Suprapubic skin (tissue), 4 donors: ENCODE results near the gene ROR2. TPM values are rescaled to one million over a fixed set of nuclear protein-coding genes. Genes with fewer than 3 reads are reported as not detected.
"Not testable (repeated sequence)": the region's sequence is repeated elsewhere in the genome, so short reads cannot be mapped to it uniquely, and the experiment has no call there.

Experiments used
- DNase-seq, 2 donors: peaks; one replicate each; pipeline ENCODE4 v3.0.0-alpha.2; 2019; ENCODE audit warnings: low spot score in 2 of 2
- H3K27ac ChIP-seq: fragments of 200-600 bp; sonication (generic); one replicate; pipeline ENCODE4 v1.5.1; 2019
- H3K27me3 ChIP-seq: fragments of 200-600 bp; sonication (generic); one replicate; pipeline ENCODE4 v1.5.1; 2019
- H3K36me3 ChIP-seq: fragments of 200-600 bp; sonication (generic); one replicate; pipeline ENCODE4 v1.5.1; 2019
- H3K4me1 ChIP-seq: fragments of 200-600 bp; sonication (generic); one replicate; pipeline ENCODE4 v1.5.1; 2019
- H3K4me3 ChIP-seq: fragments of 200-600 bp; sonication (generic); one replicate; pipeline ENCODE4 v1.5.1; 2019; ENCODE audit warnings: mild to moderate bottlenecking
- H3K9me3 ChIP-seq: fragments of 200-600 bp; sonication (generic); one replicate; pipeline ENCODE4 v1.5.1; 2019
- EP300 ChIP-seq: sonication (generic); formaldehyde crosslinking; IDR thresholded peaks from one replicate; pipeline ENCODE4 v1.6.1; 2017; ENCODE audit warnings: antibody characterized with exemption
- POLR2A ChIP-seq, 2 donors: fragments of 450-650 bp; IDR thresholded peaks; one replicate each; pipeline ENCODE4 v1.6.1; 2017; ENCODE audit warnings: antibody characterized with exemption in 2 of 2, mild to moderate bottlenecking in 2 of 2, moderate library complexity in 2 of 2
- POLR2AphosphoS5 ChIP-seq, 3 donors: sonication (generic); formaldehyde crosslinking; IDR thresholded peaks; one replicate each; pipeline ENCODE4 v1.6.1; 2017; ENCODE audit warnings: antibody characterized with exemption in 3 of 3
- WGBS: methylation state at CpG from one replicate; pipeline ENCODE4 v1.1.5; 2018; 5-methylcytosine and 5-hydroxymethylcytosine counted together
- total RNA-seq, 4 donors: library from RNA; depleted of rRNA; stranded (reverse); fragments of >200 nt; gene quantifications; one replicate each; pipeline ENCODE4 v1.1.0, GENCODE V29; 2016
- TF ChIP-seq, protein P1 (sequence below), 2 donors: fragments of 200-600 bp in 1 of 2; fragments of 450-650 bp in 1 of 2; sonication (generic) in 1 of 2; IDR thresholded peaks; one replicate each; pipeline ENCODE4 v1.5.1; 2016 to 2019; ENCODE audit warnings: antibody characterized with exemption in 2 of 2, mild to moderate bottlenecking in 1 of 2, moderate library complexity in 1 of 2

Gene ROR2
- total RNA-seq, 4 donors from 2014 or later = 3.3 to 7.3 (median 5.0) TPM

DNA sequence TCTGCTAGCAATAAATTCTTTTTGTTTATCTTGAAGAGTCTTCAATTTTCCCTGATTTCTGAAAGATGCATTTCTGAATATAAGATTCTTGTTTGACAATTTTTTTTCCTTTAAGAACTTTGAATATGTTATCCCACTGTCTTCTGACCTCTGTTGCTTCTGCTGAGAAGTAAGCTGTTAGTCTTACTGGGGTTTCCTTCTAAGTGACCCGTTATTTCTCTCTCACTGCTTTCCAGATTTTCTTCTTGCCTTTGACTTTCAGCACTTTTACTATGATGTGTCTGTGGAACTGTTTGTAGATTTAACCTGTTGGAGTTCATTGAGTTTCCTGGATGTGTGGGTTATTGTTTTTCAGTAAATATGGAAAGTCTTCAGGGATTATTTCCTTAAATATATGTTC lies 321.1 kb downstream of the ROR2 start:
- Histone ChIP-seq H3K36me3 (no peaks in the 10 kb centered on the region), H3K4me3 (no peak overlapping the region), H3K4me1 (no peaks in the 10 kb centered on the region), H3K9me3 (no peaks in the 10 kb centered on the region), H3K27me3 (peaks cover 1% of the 10 kb centered on the region), H3K27ac (no peak overlapping the region)
- DNase-seq = no peak
- 91% methylated on average over 1 of the region's 1 CpG for WGBS
- TF ChIP-seq POLR2A (IDR thresholded peaks at IDR 0.05) (no peak), POLR2AphosphoS5 (IDR thresholded peaks at IDR 0.05) (no peak), EP300 (no peak)
- TF ChIP-seq, protein P1, sequence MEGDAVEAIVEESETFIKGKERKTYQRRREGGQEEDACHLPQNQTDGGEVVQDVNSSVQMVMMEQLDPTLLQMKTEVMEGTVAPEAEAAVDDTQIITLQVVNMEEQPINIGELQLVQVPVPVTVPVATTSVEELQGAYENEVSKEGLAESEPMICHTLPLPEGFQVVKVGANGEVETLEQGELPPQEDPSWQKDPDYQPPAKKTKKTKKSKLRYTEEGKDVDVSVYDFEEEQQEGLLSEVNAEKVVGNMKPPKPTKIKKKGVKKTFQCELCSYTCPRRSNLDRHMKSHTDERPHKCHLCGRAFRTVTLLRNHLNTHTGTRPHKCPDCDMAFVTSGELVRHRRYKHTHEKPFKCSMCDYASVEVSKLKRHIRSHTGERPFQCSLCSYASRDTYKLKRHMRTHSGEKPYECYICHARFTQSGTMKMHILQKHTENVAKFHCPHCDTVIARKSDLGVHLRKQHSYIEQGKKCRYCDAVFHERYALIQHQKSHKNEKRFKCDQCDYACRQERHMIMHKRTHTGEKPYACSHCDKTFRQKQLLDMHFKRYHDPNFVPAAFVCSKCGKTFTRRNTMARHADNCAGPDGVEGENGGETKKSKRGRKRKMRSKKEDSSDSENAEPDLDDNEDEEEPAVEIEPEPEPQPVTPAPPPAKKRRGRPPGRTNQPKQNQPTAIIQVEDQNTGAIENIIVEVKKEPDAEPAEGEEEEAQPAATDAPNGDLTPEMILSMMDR (IDR thresholded peaks at IDR 0.05) = no peak

DNA sequence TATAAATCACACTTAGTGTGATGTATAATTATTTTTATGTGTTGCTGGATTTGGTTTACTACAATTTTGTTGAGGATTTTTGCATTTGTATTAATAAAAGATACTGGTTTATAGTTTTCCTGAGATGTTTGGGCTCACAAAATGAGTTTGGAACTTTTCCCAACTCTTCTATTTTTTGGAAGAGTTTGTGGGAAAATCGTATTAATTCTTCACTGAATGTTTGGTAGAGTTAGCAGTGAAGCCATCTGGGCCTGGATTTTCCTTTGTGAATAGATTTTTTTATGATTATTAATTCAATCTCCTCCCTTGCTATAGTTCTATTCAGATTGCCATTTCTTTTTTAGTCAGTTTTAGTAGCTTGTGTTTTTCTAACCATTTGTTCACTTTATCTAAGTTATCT lies 324.7 kb downstream of the ROR2 start:
- H3K4me1 ChIP-seq = no peaks in the 10 kb centered on the region
- WGBS = 29% methylated on average over 1 of the region's 1 CpG
- no peaks in the 10 kb centered on the region for H3K9me3 ChIP-seq
- H3K27ac ChIP-seq = no peak overlapping the region
- no peak overlapping the region for H3K4me3 ChIP-seq
- no peaks in the 10 kb centered on the region for H3K36me3 ChIP-seq
- TF ChIP-seq POLR2A (IDR thresholded peaks at IDR 0.05) (no peak), EP300 (no peak), POLR2AphosphoS5 (IDR thresholded peaks at IDR 0.05) (no peak)
- TF ChIP-seq, protein P1 (IDR thresholded peaks at IDR 0.05) = no peak
- H3K27me3 ChIP-seq = no peaks in the 10 kb centered on the region
- DNase-seq = no peak

DNA sequence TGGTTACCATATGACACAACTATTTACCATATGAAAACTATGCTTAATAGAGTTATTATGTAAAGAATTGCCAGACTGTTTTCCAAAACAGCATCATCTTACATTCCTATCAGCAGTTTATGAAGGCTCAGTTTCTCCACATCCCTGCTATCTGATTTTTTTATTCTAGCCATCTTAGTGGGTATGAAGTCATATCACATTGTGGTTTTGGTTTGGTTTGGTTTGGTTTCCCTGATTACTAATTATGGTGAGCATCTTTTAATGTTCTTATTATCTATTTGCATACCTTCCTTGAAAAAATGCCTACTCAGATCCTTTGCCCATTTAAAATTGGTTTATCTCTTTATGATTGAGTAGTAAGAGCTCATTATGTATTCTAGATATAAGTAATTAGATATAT lies 327.0 kb downstream of the ROR2 start:
- H3K27me3 ChIP-seq = no peaks in the 10 kb centered on the region
- no peaks in the 10 kb centered on the region for H3K9me3 ChIP-seq
- H3K4me3 ChIP-seq = no peak overlapping the region
- DNase-seq = no peak
- no peaks in the 10 kb centered on the region for H3K4me1 ChIP-seq
- H3K27ac ChIP-seq = no peak overlapping the region
- TF ChIP-seq POLR2AphosphoS5 (IDR thresholded peaks at IDR 0.05) (no peak), POLR2A (IDR thresholded peaks at IDR 0.05) (no peak), EP300 (no peak)
- TF ChIP-seq, protein P1 (IDR thresholded peaks at IDR 0.05) = no peak
- H3K36me3 ChIP-seq = no peaks in the 10 kb centered on the region

DNA sequence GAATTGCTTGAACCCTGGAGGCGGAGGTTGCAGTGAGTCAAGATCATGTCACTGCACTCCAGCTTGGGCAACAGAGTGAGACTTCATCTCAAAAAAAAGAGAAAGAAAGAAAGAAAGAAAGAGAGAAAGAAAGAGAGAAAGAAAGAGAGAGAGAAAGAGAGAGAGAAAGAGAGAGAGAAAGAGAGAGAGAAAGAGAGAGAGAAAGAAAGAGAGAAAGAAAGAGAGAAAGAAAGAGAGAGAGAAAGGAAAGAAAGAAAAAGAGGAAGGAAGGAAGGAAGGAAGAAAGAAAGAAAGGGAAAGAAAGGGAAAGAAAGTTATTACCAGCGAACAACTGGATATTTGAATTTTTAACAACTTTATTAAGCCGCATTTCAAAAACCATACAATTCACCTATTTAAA lies 327.9 kb downstream of the ROR2 start:
- DNase-seq, H3K27ac ChIP-seq, H3K27me3 ChIP-seq, H3K4me1 ChIP-seq, H3K4me3 ChIP-seq, H3K36me3 ChIP-seq, H3K9me3 ChIP-seq: not testable (repeated sequence)
- WGBS = 93% methylated on average over 3 of the region's 3 CpGs

DNA sequence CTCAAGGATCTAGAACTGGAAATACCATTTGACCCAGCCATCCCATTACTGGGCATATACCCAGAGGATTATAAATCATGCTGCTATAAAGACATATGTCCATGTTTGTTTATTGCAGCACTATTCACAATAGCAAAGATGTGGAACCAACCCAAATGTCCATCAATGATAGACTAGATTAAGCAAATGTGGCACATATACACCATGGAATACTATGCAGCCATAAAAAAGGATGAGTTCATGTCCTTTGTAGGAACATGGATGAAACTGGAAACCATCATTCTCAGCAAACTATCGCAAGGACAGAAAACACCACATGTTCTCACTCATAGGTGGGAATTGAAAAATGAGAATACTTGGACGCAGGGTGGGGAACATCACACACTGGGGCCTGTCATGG lies 336.0 kb downstream of the ROR2 start:
- H3K4me1 ChIP-seq, H3K27me3 ChIP-seq, DNase-seq, H3K4me3 ChIP-seq, H3K9me3 ChIP-seq, H3K36me3 ChIP-seq, H3K27ac ChIP-seq: not testable (repeated sequence)
- WGBS = 97% methylated on average over 2 of the region's 2 CpGs

DNA sequence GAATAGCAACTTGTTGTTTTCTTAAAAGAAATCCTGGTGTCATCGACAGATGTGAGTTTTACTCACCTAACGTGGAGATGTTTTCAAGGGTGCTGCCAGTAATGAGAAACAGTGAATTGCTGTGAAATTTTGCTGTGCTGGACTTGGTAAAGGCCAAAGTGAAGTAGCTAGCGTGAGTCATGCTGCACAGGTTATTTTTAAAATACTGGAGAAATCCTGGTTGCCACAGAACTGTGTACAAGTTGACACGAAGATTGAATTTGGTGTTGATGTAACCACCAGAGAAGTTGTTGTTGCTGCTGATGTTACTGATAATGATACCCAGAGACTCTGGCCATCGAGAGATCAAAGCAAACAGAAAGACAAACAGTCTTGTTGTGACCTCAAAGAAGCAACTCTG lies 338.4 kb downstream of the ROR2 start:
- H3K4me1 ChIP-seq = no peaks in the 10 kb centered on the region
- WGBS = 65% methylated on average over 5 of the region's 5 CpGs
- no peaks in the 10 kb centered on the region for H3K36me3 ChIP-seq
- H3K9me3 ChIP-seq = no peaks in the 10 kb centered on the region
- no peak for TF ChIP-seq POLR2AphosphoS5 (IDR thresholded peaks at IDR 0.05)
- H3K27me3 ChIP-seq = no peaks in the 10 kb centered on the region
- H3K4me3 ChIP-seq = no peak overlapping the region
- DNase-seq = no peak
- H3K27ac ChIP-seq = no peak overlapping the region

DNA sequence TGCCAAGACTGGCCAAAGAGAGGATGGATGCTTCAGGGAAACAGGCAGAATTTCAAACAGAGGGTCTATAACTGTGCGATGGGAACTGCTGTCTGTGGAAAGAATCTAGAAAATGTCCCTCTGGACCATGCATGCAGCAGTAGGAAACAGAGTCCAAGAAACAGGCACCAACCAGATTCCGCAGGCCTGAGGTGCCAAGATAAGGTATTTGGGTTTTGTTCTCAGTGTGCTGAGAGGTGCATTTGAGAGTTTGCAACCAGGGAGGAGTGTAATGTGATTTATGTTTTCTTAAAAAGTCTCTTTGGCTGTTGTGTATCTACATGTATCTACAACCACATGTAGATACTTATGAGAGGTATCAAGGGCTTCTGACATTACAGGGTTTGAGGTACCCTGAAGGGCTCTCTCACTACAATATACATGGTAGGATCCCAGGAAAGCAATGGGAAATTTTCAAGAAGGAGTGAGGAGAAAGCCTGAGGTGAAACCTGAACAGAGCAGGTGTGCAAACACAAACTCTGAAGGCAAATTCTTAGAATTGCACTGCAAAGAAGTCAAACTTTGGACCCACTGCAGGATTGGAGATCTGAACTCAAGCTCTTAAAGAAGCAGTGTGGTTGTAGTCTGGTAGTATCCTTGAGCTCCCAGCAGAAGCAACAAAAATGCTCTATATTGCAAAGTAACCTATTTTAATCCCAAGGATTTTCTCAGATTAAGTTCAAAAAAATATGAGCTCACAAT lies 343.6 kb downstream of the ROR2 start:
- Histone ChIP-seq H3K4me3 (no peak overlapping the region), H3K27ac (no peak overlapping the region), H3K9me3 (no peaks in the 10 kb centered on the region), H3K4me1 (no peaks in the 10 kb centered on the region), H3K36me3 (no peaks in the 10 kb centered on the region), H3K27me3 (no peaks in the 10 kb centered on the region)
- DNase-seq = no peak
- 85% methylated on average over 2 of the region's 2 CpGs for WGBS
- TF ChIP-seq EP300 = no peak
- TF ChIP-seq POLR2AphosphoS5 (IDR thresholded peaks at IDR 0.05) = no peak
- TF ChIP-seq POLR2A (IDR thresholded peaks at IDR 0.05) = no peak
- TF ChIP-seq, protein P1 (IDR thresholded peaks at IDR 0.05) = no peak
